Measurements from ENCODE around the gene CGNL1. TPM values are rescaled to one million over a fixed set of nuclear protein-coding genes. Genes with fewer than 3 reads are reported as not detected.

CGNL1 gene
- total RNA-seq, 1 experiment from 2014 or later: 3.3 TPM

DNA sequence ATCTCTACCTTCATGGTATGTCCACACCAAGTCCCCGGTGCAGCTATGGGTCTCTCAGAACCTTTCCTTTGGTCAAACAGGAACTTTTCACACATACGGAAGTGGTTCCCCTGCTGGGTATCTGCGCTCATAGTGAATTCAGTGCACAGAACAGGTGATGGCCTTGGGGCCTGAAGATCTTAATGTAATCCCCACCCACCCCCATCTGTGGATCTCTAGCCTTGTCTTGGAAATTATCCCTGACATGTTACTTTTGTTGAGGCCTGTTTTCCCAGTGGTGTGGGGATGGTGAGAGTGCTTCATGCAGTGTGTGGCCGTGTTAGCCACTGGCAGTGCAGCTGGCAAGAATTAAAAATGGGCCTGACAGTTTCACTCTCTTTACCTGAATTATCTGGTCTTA lies 143.5 kb downstream of the CGNL1 start:
- H3K36me3 Mint-ChIP-seq (ENCODE audit: insufficient read depth, unreplicated experiment): no peaks in the 10 kb centered on the region
- H3K4me1 Mint-ChIP-seq (ENCODE audit: low read depth, unreplicated experiment): no peaks in the 10 kb centered on the region
- H3K9me3 Mint-ChIP-seq (ENCODE audit: low read depth, unreplicated experiment): no peaks in the 10 kb centered on the region
- DNase-seq: no peak
- H3K27ac Mint-ChIP-seq (ENCODE audit: unreplicated experiment): no peak overlapping the region
- BruUV-seq (replicated peaks): no TSS peak
- TF ChIP-seq CTCF (IDR thresholded peaks at IDR 0.05; ENCODE audit: unreplicated experiment): no peak
- CTCF ChIA-PET: no interaction called here
- H3K27me3 Mint-ChIP-seq (ENCODE audit: unreplicated experiment): no peaks in the 10 kb centered on the region
- intact Hi-C loops (cut with micrococcal nuclease; ENCODE audit: unreplicated experiment): no loop called here
- H3K4me3 Mint-ChIP-seq (ENCODE audit: low read depth, unreplicated experiment): no peak overlapping the region

- Mint-ChIP-seq H3K36me3 (ENCODE audit: insufficient read depth, unreplicated experiment) (no peaks in the 10 kb centered on the region), H3K27ac (ENCODE audit: unreplicated experiment) (no peak overlapping the region), H3K4me1 (ENCODE audit: low read depth, unreplicated experiment) (no peaks in the 10 kb centered on the region)
These were observed 145.2 kb downstream of the CGNL1 start for GRCh38 chr15:57521503-57521902.

DNA sequence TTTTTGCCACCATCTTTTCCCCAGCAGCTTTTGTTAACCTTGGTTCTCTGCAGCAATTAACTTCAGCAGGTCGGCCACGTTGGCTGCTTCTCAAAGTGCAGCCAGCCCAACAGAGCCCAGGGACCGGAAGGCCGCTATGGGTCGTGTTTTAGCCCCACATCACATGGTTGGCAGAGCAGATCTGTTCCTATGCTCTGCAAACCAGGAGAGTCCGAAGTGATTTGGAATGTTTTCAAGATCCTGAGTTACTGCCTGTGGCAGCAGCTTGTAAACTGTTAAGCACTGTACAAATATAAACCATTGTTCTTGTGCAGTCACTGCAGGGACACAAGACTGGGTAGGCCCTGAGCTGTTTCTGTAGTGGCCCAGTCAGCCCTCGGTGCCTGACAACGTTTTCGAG lies 145.8 kb downstream of the CGNL1 start:
- BruUV-seq (replicated peaks): no TSS peak
- H3K27me3 Mint-ChIP-seq (ENCODE audit: unreplicated experiment): no peaks in the 10 kb centered on the region
- no peaks in the 10 kb centered on the region for H3K9me3 Mint-ChIP-seq (ENCODE audit: low read depth, unreplicated experiment)
- no peaks in the 10 kb centered on the region for H3K4me1 Mint-ChIP-seq (ENCODE audit: low read depth, unreplicated experiment)
- intact Hi-C loops (cut with micrococcal nuclease; ENCODE audit: unreplicated experiment): no loop called here
- no peak for TF ChIP-seq CTCF (IDR thresholded peaks at IDR 0.05; ENCODE audit: unreplicated experiment)
- H3K36me3 Mint-ChIP-seq (ENCODE audit: insufficient read depth, unreplicated experiment): no peaks in the 10 kb centered on the region
- H3K4me3 Mint-ChIP-seq (ENCODE audit: low read depth, unreplicated experiment): no peak overlapping the region
- DNase-seq: no peak
- CTCF ChIA-PET: interaction anchor here (0.7 kb wide), 1 partner anchor 145 kb away, joined by 3 read pairs; the partner anchor contains the start of gene CGNL1
- no peak overlapping the region for H3K27ac Mint-ChIP-seq (ENCODE audit: unreplicated experiment)

More at GRCh38 chr15:57521503-57521902, 145.2 kb downstream of the CGNL1 start:
- H3K9me3 Mint-ChIP-seq (ENCODE audit: low read depth, unreplicated experiment): no peaks in the 10 kb centered on the region
- TF ChIP-seq CTCF (IDR thresholded peaks at IDR 0.05; ENCODE audit: unreplicated experiment): no peak
- CTCF ChIA-PET: interaction anchor here (0.7 to 0.8 kb wide), 2 partner anchors 35 to 145 kb away, joined by 3 read pairs; partner anchors contain the start of gene CGNL1
- no peaks in the 10 kb centered on the region for H3K27me3 Mint-ChIP-seq (ENCODE audit: unreplicated experiment)
- intact Hi-C loops (cut with micrococcal nuclease; ENCODE audit: unreplicated experiment): no loop called here
- no peak overlapping the region for H3K4me3 Mint-ChIP-seq (ENCODE audit: low read depth, unreplicated experiment)
- no peak for DNase-seq
- BruUV-seq (replicated peaks): no TSS peak

DNA sequence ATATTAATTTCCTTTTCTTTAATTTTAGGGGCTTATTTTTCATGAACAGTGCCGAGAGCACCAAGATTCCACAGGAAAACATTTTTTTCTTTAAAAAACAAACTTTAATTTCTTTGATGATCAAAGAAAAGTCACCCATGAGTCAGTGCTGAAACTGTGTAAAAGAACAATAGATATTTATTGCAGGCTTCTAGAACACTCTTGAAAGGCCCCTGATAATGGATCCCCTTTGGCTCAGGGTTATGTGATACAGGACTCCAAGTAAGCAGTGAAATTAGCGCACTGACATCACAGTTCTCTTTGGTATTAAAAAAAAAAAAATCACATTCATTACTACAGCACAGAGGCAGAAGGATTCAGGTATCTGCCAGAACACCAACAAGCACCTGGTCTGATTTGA lies 149.3 kb downstream of the CGNL1 start:
- Mint-ChIP-seq H3K36me3 (ENCODE audit: insufficient read depth, unreplicated experiment) (no peaks in the 10 kb centered on the region), H3K4me3 (ENCODE audit: low read depth, unreplicated experiment) (no peak overlapping the region), H3K27ac (ENCODE audit: unreplicated experiment) (no peak overlapping the region), H3K4me1 (ENCODE audit: low read depth, unreplicated experiment) (no peaks in the 10 kb centered on the region), H3K27me3 (ENCODE audit: unreplicated experiment) (no peaks in the 10 kb centered on the region), H3K9me3 (ENCODE audit: low read depth, unreplicated experiment) (no peaks in the 10 kb centered on the region)
- no TSS peak for BruUV-seq (replicated peaks)
- CTCF ChIA-PET: interaction anchor here (1.1 to 4.9 kb wide), 2 partner anchors 182 to 187 kb away, joined by 3 to 239 read pairs; no protein-coding TSS in a partner anchor
- no peak for TF ChIP-seq CTCF (IDR thresholded peaks at IDR 0.05; ENCODE audit: unreplicated experiment)
- DNase-seq: no peak
- intact Hi-C loops (cut with micrococcal nuclease; ENCODE audit: unreplicated experiment): loop anchor here (5.0 kb wide), 2 partner anchors 378 to 1028 kb away; no protein-coding TSS in a partner anchor
